ENCODE results near the gene ASXL2. TPM values are rescaled to one million over a fixed set of nuclear protein-coding genes. Genes with fewer than 3 reads are reported as not detected.

The ASXL2 gene
- total RNA-seq, 1 donor from 2014 or later = 39.3 TPM

DNA sequence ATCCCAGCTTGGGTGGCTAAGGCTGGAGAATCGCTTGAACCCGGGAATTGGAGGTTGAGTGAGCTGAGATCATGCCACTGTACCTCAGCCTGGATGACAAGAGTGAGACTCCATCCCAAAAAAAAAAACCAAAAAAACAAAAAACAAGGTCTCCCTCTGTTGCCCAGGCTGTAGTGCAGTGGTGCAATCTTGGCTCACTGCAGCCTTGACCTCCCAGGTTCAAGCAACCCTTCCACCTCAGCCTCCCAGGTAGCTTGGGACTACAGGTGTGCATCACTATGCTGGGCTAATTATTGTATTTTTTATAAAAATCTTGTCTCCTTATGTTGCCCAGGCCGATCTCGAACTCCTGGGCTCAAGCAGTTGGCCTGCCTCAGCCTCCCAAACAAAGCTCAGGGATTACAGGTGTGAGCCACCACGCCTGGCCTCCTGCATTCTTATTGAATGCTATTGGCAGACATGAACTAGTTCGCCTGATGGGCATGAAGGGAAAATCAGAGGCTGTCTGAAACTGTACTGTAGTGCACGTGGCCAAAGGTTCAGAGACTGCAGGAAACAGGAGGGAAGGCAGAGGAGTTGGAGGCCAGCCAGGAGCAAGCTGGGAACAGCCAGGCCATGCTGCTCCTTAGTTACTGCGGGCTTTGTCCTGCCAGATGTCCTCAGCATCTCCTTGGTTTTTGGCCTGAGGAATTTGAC is 16.0 kb upstream of the ASXL2 start:
- no peak overlapping the region for H3K27ac ChIP-seq
- DNase-seq (no peak), ATAC-seq (peak in 1 of 2 donors; percentile 38)
- no peaks in the 10 kb centered on the region for H3K9me3 ChIP-seq
- TF ChIP-seq, protein P1, sequence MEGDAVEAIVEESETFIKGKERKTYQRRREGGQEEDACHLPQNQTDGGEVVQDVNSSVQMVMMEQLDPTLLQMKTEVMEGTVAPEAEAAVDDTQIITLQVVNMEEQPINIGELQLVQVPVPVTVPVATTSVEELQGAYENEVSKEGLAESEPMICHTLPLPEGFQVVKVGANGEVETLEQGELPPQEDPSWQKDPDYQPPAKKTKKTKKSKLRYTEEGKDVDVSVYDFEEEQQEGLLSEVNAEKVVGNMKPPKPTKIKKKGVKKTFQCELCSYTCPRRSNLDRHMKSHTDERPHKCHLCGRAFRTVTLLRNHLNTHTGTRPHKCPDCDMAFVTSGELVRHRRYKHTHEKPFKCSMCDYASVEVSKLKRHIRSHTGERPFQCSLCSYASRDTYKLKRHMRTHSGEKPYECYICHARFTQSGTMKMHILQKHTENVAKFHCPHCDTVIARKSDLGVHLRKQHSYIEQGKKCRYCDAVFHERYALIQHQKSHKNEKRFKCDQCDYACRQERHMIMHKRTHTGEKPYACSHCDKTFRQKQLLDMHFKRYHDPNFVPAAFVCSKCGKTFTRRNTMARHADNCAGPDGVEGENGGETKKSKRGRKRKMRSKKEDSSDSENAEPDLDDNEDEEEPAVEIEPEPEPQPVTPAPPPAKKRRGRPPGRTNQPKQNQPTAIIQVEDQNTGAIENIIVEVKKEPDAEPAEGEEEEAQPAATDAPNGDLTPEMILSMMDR (IDR thresholded peaks at IDR 0.05) = no peak
- H3K36me3 ChIP-seq = no peaks in the 10 kb centered on the region
- no peaks in the 10 kb centered on the region for H3K4me1 ChIP-seq
- H3K27me3 ChIP-seq (ENCODE audit: low read depth) = no peaks in the 10 kb centered on the region
- intact Hi-C loops (cut with DNase I) = no loop called here
- no peak overlapping the region for H3K4me3 ChIP-seq

DNA sequence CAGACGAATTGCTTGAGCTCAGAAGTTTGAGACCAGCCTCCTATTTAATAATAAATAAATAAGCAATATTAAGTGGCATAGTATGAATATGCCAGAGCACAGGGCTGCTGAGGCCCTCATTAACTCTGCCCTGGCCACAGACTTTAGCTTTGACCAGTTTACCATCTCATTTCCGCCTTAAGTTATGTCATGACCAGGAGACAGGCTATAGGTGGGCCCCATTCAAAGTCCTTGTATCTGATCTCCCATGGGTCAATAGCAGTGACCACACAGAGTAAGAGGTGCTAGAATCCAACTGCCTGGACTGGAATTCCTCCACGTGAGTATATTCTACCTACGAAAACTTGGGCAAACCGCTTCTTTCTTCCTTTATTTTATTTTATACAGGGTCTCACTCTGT is 13.4 kb upstream of the ASXL2 start:
- no peaks in the 10 kb centered on the region for H3K36me3 ChIP-seq
- no peak for DNase-seq
- no peaks in the 10 kb centered on the region for H3K27me3 ChIP-seq (ENCODE audit: low read depth)
- intact Hi-C loops (cut with DNase I) = no loop called here
- ATAC-seq = no peak
- no peak overlapping the region for H3K27ac ChIP-seq
- no peaks in the 10 kb centered on the region for H3K9me3 ChIP-seq
- H3K4me3 ChIP-seq = no peak overlapping the region
- TF ChIP-seq, protein P1 (IDR thresholded peaks at IDR 0.05) = no peak
- no peaks in the 10 kb centered on the region for H3K4me1 ChIP-seq

DNA sequence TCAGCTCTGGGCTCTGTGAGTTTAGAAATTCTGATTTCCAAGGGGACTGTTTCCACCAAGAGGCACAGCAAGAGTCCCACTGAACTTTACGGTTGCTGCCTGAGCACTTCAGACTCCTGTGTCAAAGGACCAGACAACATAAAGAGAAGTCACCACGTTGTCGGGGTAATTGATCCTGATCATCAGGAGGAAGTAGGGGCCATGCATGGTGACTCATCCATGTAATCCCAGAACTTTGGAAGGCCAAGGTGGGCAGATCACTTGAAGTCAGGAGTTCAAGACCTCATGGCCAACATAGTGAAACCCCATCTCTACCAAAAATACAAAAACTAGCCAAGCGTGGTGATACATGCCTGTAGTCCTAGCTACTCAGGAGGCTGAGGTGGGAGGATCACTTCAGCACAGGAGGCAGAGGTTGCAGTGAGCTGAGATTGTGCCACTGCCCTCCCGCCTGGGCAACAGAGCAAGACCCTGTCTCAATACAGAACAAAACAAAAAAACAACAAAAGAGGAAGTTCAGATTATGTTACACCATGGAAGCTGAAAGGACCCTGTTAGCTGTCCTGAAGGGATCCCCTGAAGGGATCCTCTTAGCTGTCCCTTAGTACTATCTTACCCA is 9.4 kb upstream of the ASXL2 start:
- Histone ChIP-seq H3K4me1 (no peaks in the 10 kb centered on the region), H3K9me3 (no peaks in the 10 kb centered on the region), H3K36me3 (no peaks in the 10 kb centered on the region), H3K27ac (no peak overlapping the region), H3K27me3 (ENCODE audit: low read depth) (peaks cover 7% of the 10 kb centered on the region), H3K4me3 (no peak overlapping the region)
- DNase-seq (no peak), ATAC-seq (no peak)
- intact Hi-C loops (cut with DNase I) = no loop called here
- TF ChIP-seq, protein P1 (IDR thresholded peaks at IDR 0.05) = no peak

DNA sequence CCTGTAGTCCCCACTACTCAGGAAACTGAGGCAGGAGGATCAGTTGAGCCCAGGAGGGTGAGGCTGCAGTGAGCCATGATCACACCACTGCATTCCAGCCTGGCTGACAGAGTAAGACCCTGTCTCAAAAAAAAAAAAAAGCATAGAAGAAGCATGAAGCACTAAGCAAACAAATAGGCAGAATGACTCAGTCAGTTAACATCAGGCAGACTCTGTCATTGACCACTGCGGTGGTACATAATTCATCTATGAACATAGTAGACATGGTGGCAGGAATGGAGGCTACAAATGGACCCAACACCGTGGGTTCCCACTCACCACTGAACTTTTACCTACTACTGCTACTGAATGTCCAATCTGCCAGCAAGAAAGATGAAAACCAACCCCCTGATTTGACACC is 7.6 kb upstream of the ASXL2 start:
- Histone ChIP-seq H3K4me3 (no peak overlapping the region), H3K27ac (no peak overlapping the region), H3K4me1 (no peaks in the 10 kb centered on the region), H3K36me3 (no peaks in the 10 kb centered on the region), H3K9me3 (no peaks in the 10 kb centered on the region), H3K27me3 (ENCODE audit: low read depth) (peaks cover 7% of the 10 kb centered on the region)
- intact Hi-C loops (cut with DNase I) = no loop called here
- TF ChIP-seq, protein P1 (IDR thresholded peaks at IDR 0.05) = no peak
- ATAC-seq = no peak
- DNase-seq = no peak

DNA sequence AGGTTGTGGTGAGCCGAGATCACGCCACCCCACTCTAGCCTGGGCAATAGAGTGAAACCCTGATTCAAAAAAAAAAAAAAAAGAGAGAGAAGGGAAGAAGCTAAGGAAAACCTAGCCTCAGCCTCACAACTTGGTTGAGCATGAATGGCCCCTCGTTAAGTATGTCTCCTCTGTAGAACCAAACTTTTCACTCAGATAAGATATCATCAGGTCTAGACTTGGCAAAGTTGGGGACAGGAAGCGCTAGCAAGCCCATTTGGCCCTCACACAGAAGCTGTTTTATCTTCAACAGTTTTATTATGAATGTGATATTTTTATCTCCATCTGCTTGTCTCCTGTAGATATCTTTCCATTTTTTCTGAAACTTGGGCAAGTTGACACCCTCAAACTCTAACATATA is 3.5 kb upstream of the ASXL2 start:
- ATAC-seq (no peak), DNase-seq (no peak)
- Histone ChIP-seq H3K4me3 (no peak overlapping the region), H3K36me3 (no peaks in the 10 kb centered on the region), H3K9me3 (no peaks in the 10 kb centered on the region), H3K4me1 (peaks cover 5% of the 10 kb centered on the region), H3K27ac (no peak overlapping the region), H3K27me3 (ENCODE audit: low read depth) (peaks cover 7% of the 10 kb centered on the region)
- TF ChIP-seq, protein P1 (IDR thresholded peaks at IDR 0.05) = no peak
- intact Hi-C loops (cut with DNase I) = no loop called here
